H1 (cell line): ENCODE measurements around the gene ME3.

Source experiments
- CEBPB ChIP-seq: IDR thresholded peaks from 2 replicates; pipeline ENCODE4 v1.6.1; 2012; ENCODE audit warnings: low read depth, low read length
- CTCF ChIP-seq, 3 experiments: IDR thresholded peaks; 1 replicate in 2 of 3; 2 replicates in 1 of 3; pipeline versions ENCODE4 v1.5.1 to v1.6.1; 2011; ENCODE audit warnings: low read length in 3 of 3, mild to moderate bottlenecking in 3 of 3, inconsistent platforms in 2 of 3, low read depth in 1 of 3, moderate library complexity in 1 of 3; ENCODE audit not compliant: insufficient read depth in 1 of 3; ENCODE audit errors: control extremely low read depth in 1 of 3
- EP300 ChIP-seq, 2 experiments: IDR thresholded peaks; 1 replicate in 1 of 2; 2 replicates in 1 of 2; pipeline ENCODE4 v1.6.1; 2011 to 2012; ENCODE audit warnings: low read depth in 2 of 2, low read length in 2 of 2, mild to moderate bottlenecking in 2 of 2, borderline replicate concordance in 1 of 2, inconsistent platforms in 1 of 2, moderate library complexity in 1 of 2
- EZH2 ChIP-seq: fragments of 200-600 bp; sonication (generic); IDR thresholded peaks from 2 replicates; pipeline ENCODE4 v1.7.1; 2012; ENCODE audit warnings: low read depth, mild to moderate bottlenecking, moderate library complexity, low read length, inconsistent platforms; ENCODE audit not compliant: severe bottlenecking
- GTF2F1 ChIP-seq: IDR thresholded peaks from 2 replicates; pipeline ENCODE4 v1.6.1; 2012; ENCODE audit warnings: low read depth, low read length, improper control_type of control experiment, borderline replicate concordance
- POLR2AphosphoS5 ChIP-seq: IDR thresholded peaks from 2 replicates; pipeline ENCODE4 v1.6.1; 2011; ENCODE audit warnings: low read depth, low read length
- SP1 ChIP-seq: IDR thresholded peaks from 2 replicates; pipeline ENCODE4 v1.6.1; 2011; ENCODE audit warnings: low read depth, low read length
- TAF1 ChIP-seq: IDR thresholded peaks from 2 replicates; pipeline ENCODE4 v1.6.1; 2011; ENCODE audit warnings: mild to moderate bottlenecking, low read depth, low read length
- TEAD4 ChIP-seq: IDR thresholded peaks from 2 replicates; pipeline ENCODE4 v1.6.1; 2012; ENCODE audit warnings: low read depth, low read length, inconsistent platforms, mixed read lengths
- USF2 ChIP-seq: IDR thresholded peaks from 2 replicates; pipeline ENCODE4 v1.6.1; 2011; ENCODE audit warnings: low read length, improper control_type of control experiment
- YY1 ChIP-seq: IDR thresholded peaks from 2 replicates; pipeline ENCODE4 v1.6.1; 2011; ENCODE audit warnings: low read depth, mild to moderate bottlenecking, low read length

- TF ChIP-seq TEAD4 (no peak), CTCF (IDR thresholded peaks at IDR 0.05; ENCODE audit: control extremely low read depth in 1 of 3, insufficient read depth in 1 of 3, low read depth in 1 of 3, low read length in 3 of 3) (no peak), EZH2 (no peak), POLR2AphosphoS5 (no peak), GTF2F1 (no peak), CEBPB (no peak), TAF1 (no peak), EP300 (IDR thresholded peaks at IDR 0.05; ENCODE audit: borderline replicate concordance in 1 of 2, low read depth in 2 of 2, low read length in 2 of 2) (no peak), YY1 (no peak), USF2 (no peak), SP1 (no peak)
These were observed 208.5 kb downstream of the ME3 start for GRCh38 chr11:86463955-86464354.
